Left ventricle myocardium inferior (tissue), 1 donor: ENCODE results near the gene HSPA1L. TPM values are rescaled to one million over a fixed set of nuclear protein-coding genes. Genes with fewer than 3 reads are reported as not detected.
"Not testable (repeated sequence)": the region's sequence is repeated elsewhere in the genome, so short reads cannot be mapped to it uniquely, and the experiment has no call there.

Experiments used
- DNase-seq: peaks from one replicate; pipeline ENCODE4 v3.0.0-alpha.2; 2020
- H3K27ac ChIP-seq: fragments of 200-600 bp; replicated peaks from 2 replicates; pipeline ENCODE4 v1.8.0; 2021
- H3K27me3 ChIP-seq: fragments of 200-600 bp; 2 replicates; pipeline ENCODE4 v1.8.0; 2021; ENCODE audit warnings: low read depth
- H3K36me3 ChIP-seq: fragments of 200-600 bp; 2 replicates; pipeline ENCODE4 v1.8.0; 2021
- H3K4me1 ChIP-seq: fragments of 200-600 bp; 2 replicates; pipeline ENCODE4 v1.8.0; 2021
- H3K4me3 ChIP-seq: fragments of 200-600 bp; 2 replicates; pipeline ENCODE4 v1.8.0; 2021; ENCODE audit warnings: mild to moderate bottlenecking, moderate library complexity
- H3K9me3 ChIP-seq: fragments of 200-600 bp; replicated peaks from 2 replicates; pipeline ENCODE4 v1.8.0; 2021
- CTCF ChIP-seq: fragments of 200-600 bp; IDR thresholded peaks from 2 replicates; pipeline ENCODE4 v1.8.0; 2021; ENCODE audit warnings: antibody characterized with exemption, mild to moderate bottlenecking, borderline replicate concordance
- intact Hi-C: fragments of 100-400 bp; cut with micrococcal nuclease; formaldehyde crosslinking; loops from one replicate; pipeline ENCODE4 v1.11.0; 2022
- total RNA-seq: library from RNA; stranded (reverse); fragmentation: NEBNext Ultra II Directional; extraction: Animal tissue kit (Norgen Biotek cat#: 25700); gene quantifications from one replicate; pipeline ENCODE4 v1.2.1, GENCODE V29; 2021
- donor health status: DM: no; HTN: yes; CAD: no; lungs with severe emphysema.

Gene HSPA1L
- total RNA-seq, 1 donor from 2014 or later, result 2.2 TPM

- no peak for TF ChIP-seq CTCF
- Histone ChIP-seq H3K9me3 (no peaks in the 10 kb centered on the region), H3K36me3 (no peaks in the 10 kb centered on the region), H3K27ac (no peak overlapping the region), H3K27me3 (no peaks in the 10 kb centered on the region), H3K4me3 (no peak overlapping the region), H3K4me1 (no peaks in the 10 kb centered on the region)
- intact Hi-C loops, result no loop called here
- no peak for DNase-seq
Measured at GRCh38 chr6:31851485-31851832, 36.4 kb upstream of the HSPA1L start.

GRCh38 chr6:31850765-31851484 is 35.8 kb upstream of the HSPA1L start:
- intact Hi-C loops, result no loop called here
- no peaks in the 10 kb centered on the region for H3K4me1 ChIP-seq
- no peaks in the 10 kb centered on the region for H3K9me3 ChIP-seq
- no peak for DNase-seq
- no peaks in the 10 kb centered on the region for H3K36me3 ChIP-seq
- H3K4me3 ChIP-seq, result no peak overlapping the region
- H3K27ac ChIP-seq, result no peak overlapping the region
- no peaks in the 10 kb centered on the region for H3K27me3 ChIP-seq
- TF ChIP-seq CTCF, result no peak

GRCh38 chr6:31847276-31847978 is 32.3 kb upstream of the HSPA1L start:
- Histone ChIP-seq H3K36me3 (no peaks in the 10 kb centered on the region), H3K4me3 (no peak overlapping the region), H3K4me1 (no peaks in the 10 kb centered on the region), H3K9me3 (no peaks in the 10 kb centered on the region), H3K27me3 (no peaks in the 10 kb centered on the region), H3K27ac (no peak overlapping the region)
- intact Hi-C loops, result no loop called here
- no peak for TF ChIP-seq CTCF
- no peak for DNase-seq

GRCh38 chr6:31844507-31844906 is 29.4 kb upstream of the HSPA1L start:
- intact Hi-C loops, result no loop called here

GRCh38 chr6:31842053-31842452 is 27.0 kb upstream of the HSPA1L start:
- H3K4me1 ChIP-seq, result peaks cover 20% of the 10 kb centered on the region
- no peaks in the 10 kb centered on the region for H3K9me3 ChIP-seq
- no peak overlapping the region for H3K27ac ChIP-seq
- no peak for DNase-seq
- TF ChIP-seq CTCF, result no peak
- H3K27me3 ChIP-seq, result no peaks in the 10 kb centered on the region
- intact Hi-C loops, result no loop called here
- peaks cover 46% of the 10 kb centered on the region for H3K36me3 ChIP-seq
- no peak overlapping the region for H3K4me3 ChIP-seq

More at GRCh38 chr6:31844507-31844906, 29.4 kb upstream of the HSPA1L start:
- DNase-seq, result no peak
- Histone ChIP-seq H3K4me3 (no peak overlapping the region), H3K27ac (no peak overlapping the region), H3K27me3 (no peaks in the 10 kb centered on the region), H3K9me3 (no peaks in the 10 kb centered on the region), H3K4me1 (no peaks in the 10 kb centered on the region), H3K36me3 (peaks cover 21% of the 10 kb centered on the region)
- no peak for TF ChIP-seq CTCF

GRCh38 chr6:31839779-31840126 is 24.7 kb upstream of the HSPA1L start:
- H3K4me3 ChIP-seq, H3K27me3 ChIP-seq, H3K27ac ChIP-seq, H3K9me3 ChIP-seq, intact Hi-C loops, DNase-seq: not testable (repeated sequence)
- Histone ChIP-seq H3K4me1 (peaks cover 43% of the 10 kb centered on the region), H3K36me3 (peaks cover 51% of the 10 kb centered on the region)
